Measurements from ENCODE around the gene KRAS.

The KRAS gene

GRCh38 chr12:25269701-25270100 lies 19.0 kb upstream of the KRAS start:
- no peak overlapping the region for H3K9ac ChIP-seq (ENCODE audit: low read length)
- no peaks in the 10 kb centered on the region for H3K9me3 ChIP-seq (ENCODE audit: insufficient read depth, low read length)
- no peaks in the 10 kb centered on the region for H3K36me3 ChIP-seq (ENCODE audit: low read length)
- TF ChIP-seq EZH2phosphoT487 (conservative IDR thresholded peaks at IDR 0.05; ENCODE audit: low read length), result no peak
- TF ChIP-seq, protein P1, sequence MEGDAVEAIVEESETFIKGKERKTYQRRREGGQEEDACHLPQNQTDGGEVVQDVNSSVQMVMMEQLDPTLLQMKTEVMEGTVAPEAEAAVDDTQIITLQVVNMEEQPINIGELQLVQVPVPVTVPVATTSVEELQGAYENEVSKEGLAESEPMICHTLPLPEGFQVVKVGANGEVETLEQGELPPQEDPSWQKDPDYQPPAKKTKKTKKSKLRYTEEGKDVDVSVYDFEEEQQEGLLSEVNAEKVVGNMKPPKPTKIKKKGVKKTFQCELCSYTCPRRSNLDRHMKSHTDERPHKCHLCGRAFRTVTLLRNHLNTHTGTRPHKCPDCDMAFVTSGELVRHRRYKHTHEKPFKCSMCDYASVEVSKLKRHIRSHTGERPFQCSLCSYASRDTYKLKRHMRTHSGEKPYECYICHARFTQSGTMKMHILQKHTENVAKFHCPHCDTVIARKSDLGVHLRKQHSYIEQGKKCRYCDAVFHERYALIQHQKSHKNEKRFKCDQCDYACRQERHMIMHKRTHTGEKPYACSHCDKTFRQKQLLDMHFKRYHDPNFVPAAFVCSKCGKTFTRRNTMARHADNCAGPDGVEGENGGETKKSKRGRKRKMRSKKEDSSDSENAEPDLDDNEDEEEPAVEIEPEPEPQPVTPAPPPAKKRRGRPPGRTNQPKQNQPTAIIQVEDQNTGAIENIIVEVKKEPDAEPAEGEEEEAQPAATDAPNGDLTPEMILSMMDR (IDR thresholded peaks at IDR 0.05; ENCODE audit: insufficient read depth, low read length, poor library complexity, severe bottlenecking), result no peak
- no peak overlapping the region for H3K4me2 ChIP-seq (ENCODE audit: low read depth, low read length, poor library complexity, severe bottlenecking)
- no peaks in the 10 kb centered on the region for H4K20me1 ChIP-seq (ENCODE audit: low read depth, low read length)
- H3F3A ChIP-seq (ENCODE audit: insufficient read depth), result no peaks in the 10 kb centered on the region
- H3K79me2 ChIP-seq (ENCODE audit: insufficient read depth, low read length), result no peaks in the 10 kb centered on the region
- no peak overlapping the region for H3K27ac ChIP-seq (ENCODE audit: low read depth, low read length)
- no peaks in the 10 kb centered on the region for H3K27me3 ChIP-seq (ENCODE audit: low read length)
- H2AFZ ChIP-seq (ENCODE audit: low read depth, low read length, severe bottlenecking), result no peak overlapping the region
- H3K9me2 ChIP-seq (replicated peaks; ENCODE audit: insufficient read depth, low read length), result no peaks in the 10 kb centered on the region
- H3K4me3 ChIP-seq (ENCODE audit: insufficient read depth, low read length, poor library complexity, severe bottlenecking), result no peak overlapping the region

DNA sequence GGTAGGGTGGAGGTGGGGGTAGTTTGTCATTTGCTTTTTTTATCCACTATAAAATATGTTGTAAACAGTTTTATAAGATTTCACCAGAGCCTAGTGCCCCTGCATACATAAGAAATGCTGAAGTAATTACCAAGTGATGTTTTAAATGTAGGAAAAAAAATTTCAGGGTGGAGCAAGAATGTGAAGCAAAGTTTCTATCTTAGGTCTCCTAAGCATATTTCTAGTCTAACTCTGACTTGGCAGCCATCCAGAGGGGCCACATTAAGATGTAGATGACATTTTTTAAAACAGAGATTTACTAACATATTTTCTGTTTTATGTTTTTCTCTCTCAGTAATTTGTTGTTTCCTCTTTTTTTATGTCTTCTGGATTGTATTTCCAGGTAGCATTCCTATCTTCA lies 15.8 kb upstream of the KRAS start:
- TF ChIP-seq, protein P1 (IDR thresholded peaks at IDR 0.05; ENCODE audit: insufficient read depth, low read length, poor library complexity, severe bottlenecking), result no peak
- no peak for TF ChIP-seq EZH2phosphoT487 (conservative IDR thresholded peaks at IDR 0.05; ENCODE audit: low read length)
- no peak overlapping the region for H3K9ac ChIP-seq (ENCODE audit: low read length)

GRCh38 chr12:25264862-25265261 lies 14.1 kb upstream of the KRAS start:
- Histone ChIP-seq H3F3A (ENCODE audit: insufficient read depth) (no peaks in the 10 kb centered on the region), H3K4me3 (ENCODE audit: insufficient read depth, low read length, poor library complexity, severe bottlenecking) (no peak overlapping the region), H3K79me2 (ENCODE audit: insufficient read depth, low read length) (no peaks in the 10 kb centered on the region), H4K20me1 (ENCODE audit: low read depth, low read length) (no peaks in the 10 kb centered on the region), H3K9ac (ENCODE audit: low read length) (no peak overlapping the region), H3K27me3 (ENCODE audit: low read length) (no peaks in the 10 kb centered on the region), H2AFZ (ENCODE audit: low read depth, low read length, severe bottlenecking) (no peak overlapping the region), H3K27ac (ENCODE audit: low read depth, low read length) (no peak overlapping the region), H3K9me2 (replicated peaks; ENCODE audit: insufficient read depth, low read length) (no peaks in the 10 kb centered on the region), H3K36me3 (ENCODE audit: low read length) (no peaks in the 10 kb centered on the region), H3K9me3 (ENCODE audit: insufficient read depth, low read length) (no peaks in the 10 kb centered on the region), H3K4me2 (ENCODE audit: low read depth, low read length, poor library complexity, severe bottlenecking) (no peak overlapping the region)
- TF ChIP-seq, protein P1 (IDR thresholded peaks at IDR 0.05; ENCODE audit: insufficient read depth, low read length, poor library complexity, severe bottlenecking), result no peak
- no peak for TF ChIP-seq EZH2phosphoT487 (conservative IDR thresholded peaks at IDR 0.05; ENCODE audit: low read length)

More for the DNA sequence above, 15.8 kb upstream of the KRAS start:
- no peaks in the 10 kb centered on the region for H3K79me2 ChIP-seq (ENCODE audit: insufficient read depth, low read length)
- H3K4me3 ChIP-seq (ENCODE audit: insufficient read depth, low read length, poor library complexity, severe bottlenecking), result no peak overlapping the region
- H3K4me2 ChIP-seq (ENCODE audit: low read depth, low read length, poor library complexity, severe bottlenecking), result no peak overlapping the region
- H3K9me2 ChIP-seq (replicated peaks; ENCODE audit: insufficient read depth, low read length), result no peaks in the 10 kb centered on the region
- H3K36me3 ChIP-seq (ENCODE audit: low read length), result no peaks in the 10 kb centered on the region
- no peak overlapping the region for H3K27ac ChIP-seq (ENCODE audit: low read depth, low read length)
- H3K27me3 ChIP-seq (ENCODE audit: low read length), result no peaks in the 10 kb centered on the region
- no peaks in the 10 kb centered on the region for H3K9me3 ChIP-seq (ENCODE audit: insufficient read depth, low read length)
- H2AFZ ChIP-seq (ENCODE audit: low read depth, low read length, severe bottlenecking), result no peak overlapping the region
- H4K20me1 ChIP-seq (ENCODE audit: low read depth, low read length), result no peaks in the 10 kb centered on the region
- no peaks in the 10 kb centered on the region for H3F3A ChIP-seq (ENCODE audit: insufficient read depth)

All from SU-DHL-6 (cell line).